Measurements from ENCODE around the gene TMPRSS11A.

TMPRSS11A gene, protein sequence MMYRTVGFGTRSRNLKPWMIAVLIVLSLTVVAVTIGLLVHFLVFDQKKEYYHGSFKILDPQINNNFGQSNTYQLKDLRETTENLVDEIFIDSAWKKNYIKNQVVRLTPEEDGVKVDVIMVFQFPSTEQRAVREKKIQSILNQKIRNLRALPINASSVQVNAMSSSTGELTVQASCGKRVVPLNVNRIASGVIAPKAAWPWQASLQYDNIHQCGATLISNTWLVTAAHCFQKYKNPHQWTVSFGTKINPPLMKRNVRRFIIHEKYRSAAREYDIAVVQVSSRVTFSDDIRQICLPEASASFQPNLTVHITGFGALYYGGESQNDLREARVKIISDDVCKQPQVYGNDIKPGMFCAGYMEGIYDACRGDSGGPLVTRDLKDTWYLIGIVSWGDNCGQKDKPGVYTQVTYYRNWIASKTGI

GRCh38 chr4:67963356-67963755 lies at the start of gene TMPRSS11A:
TMPRSS11A (minus strand) TSS chr4:67963493; CDS start chr4:67963393, 100 bp downstream.
- no peak for DNase-seq (ENCODE audit: low read depth, low spot score)
- Histone ChIP-seq H3K27ac (no peak within 1 kb of the TSS), H3K4me3 (no peak within 1 kb of the TSS), H3K9me3 (ENCODE audit: low read depth, low read length) (no peaks in the 10 kb centered on the region), H3K9ac (ENCODE audit: insufficient read length) (no peak within 1 kb of the TSS), H3K36me3 (ENCODE audit: insufficient read depth, low read length) (no peaks in the 10 kb centered on the region)
- TF ChIP-seq FOXP2 (optimal IDR thresholded peaks at IDR 0.05; ENCODE audit: control extremely low read depth, extremely low read length, insufficient read depth) (no peak), POLR2AphosphoS5 (IDR thresholded peaks at IDR 0.05; ENCODE audit: borderline replicate concordance, low read depth, low read length) (no peak), EZH2 (IDR thresholded peaks at IDR 0.05) (no peak)

DNA sequence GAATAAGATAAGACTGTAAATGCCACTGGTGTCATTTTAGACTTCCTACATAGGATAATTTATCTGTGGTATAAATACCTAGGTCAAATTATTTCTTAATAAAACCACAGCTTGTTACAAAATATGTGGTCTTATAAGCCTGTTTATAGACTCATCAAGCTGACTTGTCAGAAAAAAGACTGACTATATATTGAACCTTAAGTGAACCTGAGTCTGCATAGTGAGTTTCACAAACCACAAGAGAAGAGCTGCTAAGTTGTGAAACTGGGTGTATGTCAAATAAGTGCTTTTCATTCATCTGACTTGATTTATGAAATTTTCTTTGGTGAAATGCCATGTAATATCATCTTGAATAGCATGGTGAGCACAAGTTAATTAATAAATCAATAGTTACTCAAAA lies 48.4 kb upstream of the TMPRSS11A start:
- no peak for TF ChIP-seq POLR2AphosphoS5 (IDR thresholded peaks at IDR 0.05; ENCODE audit: borderline replicate concordance, low read depth, low read length)
- no peak for TF ChIP-seq EZH2 (IDR thresholded peaks at IDR 0.05)
- no peak for TF ChIP-seq FOXP2 (optimal IDR thresholded peaks at IDR 0.05; ENCODE audit: control extremely low read depth, extremely low read length, insufficient read depth)
- Histone ChIP-seq H3K27ac (no peak overlapping the region), H3K9ac (ENCODE audit: insufficient read length) (no peak overlapping the region), H3K9me3 (ENCODE audit: low read depth, low read length) (no peaks in the 10 kb centered on the region), H3K36me3 (ENCODE audit: insufficient read depth, low read length) (no peaks in the 10 kb centered on the region), H3K4me3 (no peak overlapping the region)
- DNase-seq (ENCODE audit: low read depth, low spot score): no peak

- no peaks in the 10 kb centered on the region for H3K9me3 ChIP-seq (ENCODE audit: low read depth, low read length)
- no peak for DNase-seq (ENCODE audit: low read depth, low spot score)
- TF ChIP-seq FOXP2 (optimal IDR thresholded peaks at IDR 0.05; ENCODE audit: control extremely low read depth, extremely low read length, insufficient read depth) (no peak), POLR2AphosphoS5 (IDR thresholded peaks at IDR 0.05; ENCODE audit: borderline replicate concordance, low read depth, low read length) (no peak), EZH2 (IDR thresholded peaks at IDR 0.05) (no peak)
Observed at GRCh38 chr4:68002906-68003305, 39.6 kb upstream of the TMPRSS11A start.

GRCh38 chr4:67996127-67996526 lies 32.8 kb upstream of the TMPRSS11A start:
- no peak overlapping the region for H3K9ac ChIP-seq (ENCODE audit: insufficient read length)
- no peak for DNase-seq (ENCODE audit: low read depth, low spot score)
- TF ChIP-seq FOXP2 (optimal IDR thresholded peaks at IDR 0.05; ENCODE audit: control extremely low read depth, extremely low read length, insufficient read depth) (no peak), EZH2 (IDR thresholded peaks at IDR 0.05) (no peak), POLR2AphosphoS5 (IDR thresholded peaks at IDR 0.05; ENCODE audit: borderline replicate concordance, low read depth, low read length) (no peak)
- no peak overlapping the region for H3K27ac ChIP-seq
- H3K9me3 ChIP-seq (ENCODE audit: low read depth, low read length): no peaks in the 10 kb centered on the region
- no peaks in the 10 kb centered on the region for H3K36me3 ChIP-seq (ENCODE audit: insufficient read depth, low read length)
- no peak overlapping the region for H3K4me3 ChIP-seq

More at GRCh38 chr4:68002906-68003305, 39.6 kb upstream of the TMPRSS11A start:
- H3K4me3 ChIP-seq: no peak overlapping the region
- no peaks in the 10 kb centered on the region for H3K36me3 ChIP-seq (ENCODE audit: insufficient read depth, low read length)
- no peak overlapping the region for H3K9ac ChIP-seq (ENCODE audit: insufficient read length)
- no peak overlapping the region for H3K27ac ChIP-seq

DNA sequence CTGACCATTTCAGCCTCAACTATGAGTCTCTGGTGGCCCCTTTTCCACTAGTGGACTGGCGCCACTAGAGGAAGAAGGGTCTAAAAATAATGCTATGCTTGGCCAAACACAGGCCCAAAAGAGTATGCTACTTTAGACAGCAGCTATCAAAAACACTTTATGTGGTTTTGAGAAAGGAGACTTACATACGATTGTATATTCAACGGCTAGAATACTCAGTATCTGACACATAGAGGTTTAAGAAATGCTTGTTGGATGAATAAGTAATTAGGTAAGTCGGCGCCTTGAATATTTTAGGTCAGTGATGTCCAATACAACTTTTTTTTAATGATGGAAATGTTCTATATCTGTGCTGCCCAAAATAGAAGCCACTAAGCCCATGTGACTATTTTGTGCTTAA lies 25.7 kb upstream of the TMPRSS11A start:
- no peak overlapping the region for H3K9ac ChIP-seq (ENCODE audit: insufficient read length)
- H3K36me3 ChIP-seq (ENCODE audit: insufficient read depth, low read length): no peaks in the 10 kb centered on the region
- H3K4me3 ChIP-seq: no peak overlapping the region
- no peak overlapping the region for H3K27ac ChIP-seq
- TF ChIP-seq EZH2 (IDR thresholded peaks at IDR 0.05): no peak
- TF ChIP-seq FOXP2 (optimal IDR thresholded peaks at IDR 0.05; ENCODE audit: control extremely low read depth, extremely low read length, insufficient read depth): no peak
- no peak for TF ChIP-seq POLR2AphosphoS5 (IDR thresholded peaks at IDR 0.05; ENCODE audit: borderline replicate concordance, low read depth, low read length)
- H3K9me3 ChIP-seq (ENCODE audit: low read depth, low read length): no peaks in the 10 kb centered on the region
- no peak for DNase-seq (ENCODE audit: low read depth, low spot score)

DNA sequence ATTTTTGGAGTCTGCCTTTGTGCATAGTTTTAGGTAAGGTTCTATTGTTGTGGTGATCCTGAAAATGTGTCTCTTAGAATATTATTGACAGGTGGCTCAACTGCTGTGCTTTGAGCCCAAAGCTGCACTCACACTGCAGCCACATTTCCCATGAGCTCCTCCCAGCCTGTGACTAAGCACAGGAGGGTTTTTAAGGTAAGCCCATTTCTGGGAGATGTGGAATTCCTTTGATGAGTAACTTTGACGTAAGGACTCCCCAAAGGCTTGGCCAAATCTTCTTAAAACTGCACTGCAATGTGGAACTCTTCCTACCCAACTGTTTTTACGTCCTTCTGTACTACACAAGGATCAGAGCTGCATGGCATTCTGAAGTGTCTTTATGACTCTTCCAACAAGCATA lies 20.0 kb upstream of the TMPRSS11A start:
- no peak overlapping the region for H3K9ac ChIP-seq (ENCODE audit: insufficient read length)
- H3K27ac ChIP-seq: no peak overlapping the region
- no peaks in the 10 kb centered on the region for H3K9me3 ChIP-seq (ENCODE audit: low read depth, low read length)
- no peak for DNase-seq (ENCODE audit: low read depth, low spot score)
- no peak overlapping the region for H3K4me3 ChIP-seq
- H3K36me3 ChIP-seq (ENCODE audit: insufficient read depth, low read length): no peaks in the 10 kb centered on the region
- TF ChIP-seq POLR2AphosphoS5 (IDR thresholded peaks at IDR 0.05; ENCODE audit: borderline replicate concordance, low read depth, low read length) (no peak), EZH2 (IDR thresholded peaks at IDR 0.05) (no peak), FOXP2 (optimal IDR thresholded peaks at IDR 0.05; ENCODE audit: control extremely low read depth, extremely low read length, insufficient read depth) (no peak)

DNA sequence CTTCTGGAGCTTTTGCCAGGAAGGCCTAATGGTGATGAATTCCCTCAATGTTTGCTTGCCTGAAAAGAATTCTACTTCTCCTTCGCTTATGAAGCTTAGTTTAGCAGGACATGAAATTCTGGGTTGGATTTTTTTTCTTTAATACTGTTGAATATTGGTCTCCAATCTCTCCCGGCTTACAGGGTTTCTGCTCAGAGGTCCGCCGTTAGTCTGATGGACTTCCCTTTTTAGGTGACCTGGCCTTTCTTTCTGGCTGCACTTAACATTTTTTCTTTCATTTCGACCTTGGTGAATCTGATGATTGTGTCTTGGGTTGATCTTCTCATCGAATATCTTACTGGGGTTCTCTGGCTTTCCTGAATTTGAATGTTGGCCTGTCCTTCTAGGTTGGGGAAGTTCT lies 17.2 kb upstream of the TMPRSS11A start:
- Histone ChIP-seq H3K36me3 (ENCODE audit: insufficient read depth, low read length) (no peaks in the 10 kb centered on the region), H3K4me3 (no peak overlapping the region), H3K9ac (ENCODE audit: insufficient read length) (no peak overlapping the region), H3K9me3 (ENCODE audit: low read depth, low read length) (no peaks in the 10 kb centered on the region), H3K27ac (no peak overlapping the region)
- DNase-seq (ENCODE audit: low read depth, low spot score): no peak
- TF ChIP-seq EZH2 (IDR thresholded peaks at IDR 0.05) (no peak), FOXP2 (optimal IDR thresholded peaks at IDR 0.05; ENCODE audit: control extremely low read depth, extremely low read length, insufficient read depth) (no peak), POLR2AphosphoS5 (IDR thresholded peaks at IDR 0.05; ENCODE audit: borderline replicate concordance, low read depth, low read length) (no peak)

DNA sequence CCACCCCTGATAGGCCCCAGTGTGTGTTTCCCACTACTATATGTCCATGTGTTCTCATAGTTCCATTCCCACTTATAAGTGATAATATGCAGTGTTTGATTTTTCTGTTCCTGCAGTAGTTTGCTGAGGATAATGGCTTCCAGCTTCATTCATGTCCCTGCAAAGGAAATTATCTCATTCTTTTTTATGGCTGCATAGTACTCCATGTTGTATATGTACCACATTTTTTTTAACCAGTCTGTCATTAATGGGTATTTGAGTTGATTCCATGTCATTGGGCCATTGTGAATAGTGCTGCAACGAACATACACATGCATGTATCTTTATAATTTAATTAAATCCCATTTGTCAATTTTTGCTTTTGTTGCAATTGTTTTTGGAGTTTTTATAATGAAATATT lies 10.3 kb upstream of the TMPRSS11A start:
- H3K27ac ChIP-seq: no peak overlapping the region
- TF ChIP-seq EZH2 (IDR thresholded peaks at IDR 0.05): no peak
- no peak for TF ChIP-seq FOXP2 (optimal IDR thresholded peaks at IDR 0.05; ENCODE audit: control extremely low read depth, extremely low read length, insufficient read depth)
- no peak for TF ChIP-seq POLR2AphosphoS5 (IDR thresholded peaks at IDR 0.05; ENCODE audit: borderline replicate concordance, low read depth, low read length)
- H3K9me3 ChIP-seq (ENCODE audit: low read depth, low read length): no peaks in the 10 kb centered on the region
- H3K9ac ChIP-seq (ENCODE audit: insufficient read length): no peak overlapping the region
- no peaks in the 10 kb centered on the region for H3K36me3 ChIP-seq (ENCODE audit: insufficient read depth, low read length)
- no peak overlapping the region for H3K4me3 ChIP-seq
- no peak for DNase-seq (ENCODE audit: low read depth, low spot score)
